Gastroesophageal sphincter (tissue), 4 donors: ENCODE measurements around the gene SUCLG2. TPM values are rescaled to one million over a fixed set of nuclear protein-coding genes. Genes with fewer than 3 reads are reported as not detected.

Source experiments
- ATAC-seq: fragments of 150-250 bp; one replicate; pipeline ENCODE4 v1.9.1; 2016; ENCODE audit warnings: mild to moderate bottlenecking, moderate library complexity
- H3K27ac ChIP-seq, 4 donors: fragments of 200-600 bp; sonication (generic) in 3 of 4; 1 replicate in 3 of 4; 2 replicates in 1 of 4; pipeline ENCODE4 v1.5.1; 2016 to 2019
- H3K27me3 ChIP-seq: fragments of 200-600 bp; sonication (generic); one replicate; pipeline ENCODE4 v1.5.1; 2019
- H3K36me3 ChIP-seq, 2 donors: fragments of 200-600 bp; sonication (generic); one replicate each; pipeline ENCODE4 v1.5.1; 2019; ENCODE audit warnings: control low read depth in 1 of 2
- H3K4me1 ChIP-seq, 3 donors: fragments of 200-600 bp; sonication (generic); 1 replicate in 2 of 3; 2 replicates in 1 of 3; pipeline ENCODE4 v1.5.1; 2016 to 2019; ENCODE audit warnings: control low read depth in 2 of 3
- H3K4me3 ChIP-seq, 2 donors: fragments of 200-600 bp; sonication (generic); one replicate each; pipeline ENCODE4 v1.5.1; 2019; ENCODE audit warnings: mild to moderate bottlenecking in 1 of 2, moderate library complexity in 1 of 2
- H3K9me3 ChIP-seq, 3 donors: fragments of 200-600 bp; sonication (generic); one replicate each; pipeline ENCODE4 v1.5.1; 2017 to 2019; ENCODE audit warnings: control low read depth in 2 of 3
- CTCF ChIP-seq, 4 experiments: fragments of 200-600 bp in 2 of 4; fragments of 450-650 bp in 2 of 4; sonication (generic) in 1 of 4; IDR thresholded peaks; one replicate each; pipeline ENCODE4 v1.5.1; 2017 to 2019; ENCODE audit warnings: antibody characterized with exemption in 4 of 4, mild to moderate bottlenecking in 2 of 4, moderate library complexity in 2 of 4
- EP300 ChIP-seq: sonication (generic); formaldehyde crosslinking; IDR thresholded peaks from one replicate; pipeline ENCODE4 v1.6.1; 2017; ENCODE audit warnings: antibody characterized with exemption, mild to moderate bottlenecking
- POLR2A ChIP-seq, 2 donors: fragments of 450-650 bp; IDR thresholded peaks; one replicate each; pipeline ENCODE4 v1.6.1; 2017; ENCODE audit warnings: antibody characterized with exemption in 2 of 2, mild to moderate bottlenecking in 2 of 2, moderate library complexity in 1 of 2
- POLR2AphosphoS5 ChIP-seq: sonication (generic); formaldehyde crosslinking; IDR thresholded peaks from one replicate; pipeline ENCODE4 v1.6.1; 2017; ENCODE audit warnings: antibody characterized with exemption
- WGBS, 2 donors: methylation state at CpG; one replicate each; pipeline ENCODE4 v1.1.5; 2018; ENCODE audit warnings: low coverage in 1 of 2; 5-methylcytosine and 5-hydroxymethylcytosine counted together
- total RNA-seq, 4 donors: library from RNA; depleted of rRNA; stranded (reverse); fragments of >200 nt; gene quantifications; one replicate each; pipeline ENCODE4 v1.1.0, GENCODE V29; 2016

Gene SUCLG2
- total RNA-seq, 4 donors from 2014 or later: 53.3 to 79.4 (median 69.8) TPM

- no peak for ATAC-seq
- Histone ChIP-seq H3K27me3 (no peaks in the 10 kb centered on the region), H3K4me3 (no peak overlapping the region), H3K9me3 (no peaks in the 10 kb centered on the region), H3K27ac (no peak overlapping the region), H3K4me1 (no peaks in the 10 kb centered on the region), H3K36me3 (peaks cover 0 to 8% of the 10 kb centered on the region in 2 donors)
- WGBS, 2 donors: 47 to 70% methylated on average over 2 of the region's 2 CpGs
- TF ChIP-seq POLR2AphosphoS5 (no peak), EP300 (no peak), CTCF (IDR thresholded peaks at IDR 0.05) (no peak), POLR2A (IDR thresholded peaks at IDR 0.05) (no peak)
These were observed 190.8 kb downstream of the SUCLG2 start for GRCh38 chr3:67463656-67464055.

DNA sequence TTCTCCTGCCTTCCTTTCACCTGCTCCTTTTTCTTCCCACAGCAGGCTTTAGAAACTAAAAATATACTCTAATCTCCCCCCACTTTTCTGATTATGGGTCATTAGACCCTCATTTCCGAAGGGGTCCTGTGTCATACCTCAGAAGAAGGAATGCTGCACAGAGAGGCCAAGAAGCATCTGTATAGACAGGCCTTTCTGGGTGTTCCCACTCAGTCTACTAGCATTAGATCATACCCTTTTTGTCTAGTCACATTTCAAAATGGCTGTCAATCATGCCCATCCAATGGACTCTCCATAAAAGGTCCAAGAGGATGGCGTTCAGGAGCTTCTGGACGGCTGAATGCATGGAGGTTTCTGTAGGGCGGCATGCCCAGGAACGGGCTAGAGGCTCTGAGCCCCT is 192.2 kb downstream of the SUCLG2 start:
- no peak for ATAC-seq
- 93 to 100% methylated on average over 1 to 5 of the region's 5 CpGs for WGBS, 2 donors
- H3K9me3 ChIP-seq: no peaks in the 10 kb centered on the region
- no peaks in the 10 kb centered on the region for H3K27me3 ChIP-seq
- no peak overlapping the region for H3K27ac ChIP-seq
- H3K4me3 ChIP-seq: no peak overlapping the region
- no peak for TF ChIP-seq POLR2AphosphoS5
- no peak for TF ChIP-seq POLR2A (IDR thresholded peaks at IDR 0.05)
- no peak for TF ChIP-seq EP300
- no peak for TF ChIP-seq CTCF (IDR thresholded peaks at IDR 0.05)
- H3K36me3 ChIP-seq: peaks cover 0 to 3% of the 10 kb centered on the region in 2 donors
- no peaks in the 10 kb centered on the region for H3K4me1 ChIP-seq

DNA sequence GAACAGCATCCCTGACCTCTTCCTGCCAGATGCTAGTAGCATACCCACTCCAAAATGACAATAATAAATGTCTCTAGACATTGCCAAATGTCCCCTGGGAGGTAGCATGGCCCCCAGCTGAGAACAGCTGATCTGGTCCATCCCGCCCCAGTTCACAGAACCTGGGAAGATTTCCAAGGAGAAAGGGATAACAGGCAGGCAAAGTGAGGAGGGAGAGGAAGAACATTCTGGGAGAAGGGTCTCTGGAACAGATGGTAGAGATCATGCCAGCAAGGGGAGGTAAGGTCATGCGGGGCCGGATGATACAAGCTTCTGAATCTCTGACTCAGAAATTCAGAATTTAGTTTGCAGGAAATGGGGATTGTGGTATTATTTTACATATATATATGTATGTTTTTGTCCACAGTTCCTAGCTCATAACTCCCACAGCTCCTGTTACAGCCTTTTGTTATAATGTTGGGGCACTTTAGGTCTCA is 192.7 kb downstream of the SUCLG2 start:
- WGBS, 2 donors: 50 to 85% methylated on average over 3 of the region's 3 CpGs
- no peaks in the 10 kb centered on the region for H3K9me3 ChIP-seq
- no peak overlapping the region for H3K4me3 ChIP-seq
- TF ChIP-seq POLR2AphosphoS5 (no peak), POLR2A (IDR thresholded peaks at IDR 0.05) (no peak), EP300 (no peak), CTCF (IDR thresholded peaks at IDR 0.05) (no peak)
- peaks cover 0 to 3% of the 10 kb centered on the region in 2 donors for H3K36me3 ChIP-seq
- H3K4me1 ChIP-seq: no peaks in the 10 kb centered on the region
- no peak for ATAC-seq
- no peak overlapping the region for H3K27ac ChIP-seq
- no peaks in the 10 kb centered on the region for H3K27me3 ChIP-seq

- no peaks in the 10 kb centered on the region for H3K9me3 ChIP-seq
- TF ChIP-seq EP300 (no peak), POLR2A (IDR thresholded peaks at IDR 0.05) (no peak), POLR2AphosphoS5 (no peak), CTCF (IDR thresholded peaks at IDR 0.05) (no peak)
- WGBS, 2 donors: 80 to 89% methylated on average over 7 to 8 of the region's 8 CpGs
- no peak for ATAC-seq
- no peak overlapping the region for H3K27ac ChIP-seq
- H3K36me3 ChIP-seq: peaks cover 0 to 3% of the 10 kb centered on the region in 2 donors
- no peak overlapping the region for H3K4me3 ChIP-seq
- no peaks in the 10 kb centered on the region for H3K4me1 ChIP-seq
- no peaks in the 10 kb centered on the region for H3K27me3 ChIP-seq
These were observed 193.4 kb downstream of the SUCLG2 start for GRCh38 chr3:67460841-67461510.

DNA sequence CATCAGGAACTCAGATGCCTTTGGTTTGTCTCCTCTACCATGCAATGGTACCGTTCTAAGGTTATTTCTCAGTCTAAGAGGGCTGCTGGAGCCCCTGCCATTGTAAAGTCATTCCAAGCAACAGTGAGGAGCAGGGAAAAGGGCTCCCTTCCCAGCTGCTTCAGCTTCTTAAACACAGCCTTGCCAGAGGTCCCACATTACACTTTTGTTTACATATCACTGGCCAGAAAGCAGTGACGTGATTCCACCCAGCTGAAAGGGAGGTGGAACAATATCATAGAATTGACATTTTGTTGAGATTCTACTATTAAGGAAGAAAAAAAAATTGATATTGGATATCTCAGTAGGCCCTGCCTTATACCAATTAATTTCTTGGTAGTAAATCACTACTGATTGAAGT is 194.6 kb downstream of the SUCLG2 start:
- H3K4me3 ChIP-seq: no peak overlapping the region
- no peaks in the 10 kb centered on the region for H3K36me3 ChIP-seq
- no peak for ATAC-seq
- H3K27me3 ChIP-seq: no peaks in the 10 kb centered on the region
- H3K27ac ChIP-seq: no peak overlapping the region
- H3K4me1 ChIP-seq: no peaks in the 10 kb centered on the region
- TF ChIP-seq CTCF (IDR thresholded peaks at IDR 0.05): no peak
- TF ChIP-seq POLR2AphosphoS5: no peak
- TF ChIP-seq EP300: no peak
- no peak for TF ChIP-seq POLR2A (IDR thresholded peaks at IDR 0.05)
- WGBS, 2 donors: 75 to 100% methylated on average over 1 to 2 of the region's 2 CpGs
- H3K9me3 ChIP-seq: no peaks in the 10 kb centered on the region
